ENCODE measurements around the gene APOA4. TPM values are rescaled to one million over a fixed set of nuclear protein-coding genes. Genes with fewer than 3 reads are reported as not detected.

The APOA4 gene
- total RNA-seq, 2 donors from 2014 or later = not detected

DNA sequence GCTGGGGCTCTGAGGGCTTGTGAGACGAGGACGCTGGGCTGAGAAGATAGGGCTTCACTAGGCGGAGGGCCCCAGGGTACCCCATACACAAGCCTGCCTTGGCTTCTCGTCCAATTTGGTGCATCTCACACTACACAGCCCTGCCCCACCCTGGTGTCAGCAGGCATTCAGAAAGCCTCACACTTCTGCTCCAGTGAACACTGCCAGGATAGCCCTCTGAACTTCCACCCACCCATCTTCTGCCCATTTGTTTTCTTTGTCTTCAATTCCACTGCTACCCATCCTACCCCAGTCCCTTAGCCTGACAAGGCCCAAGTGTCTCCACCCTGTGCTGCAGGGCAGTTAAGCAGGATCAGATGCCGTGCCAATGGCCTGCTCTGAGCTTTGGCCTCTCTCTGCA is 48.4 kb downstream of the APOA4 start:
- H3K9me3 ChIP-seq = no peaks in the 10 kb centered on the region
- H3K4me3 ChIP-seq = no peak overlapping the region
- peaks cover 9% of the 10 kb centered on the region for H3K4me1 ChIP-seq
- no peak overlapping the region for H3K27ac ChIP-seq
- peaks cover 12% of the 10 kb centered on the region for H3K36me3 ChIP-seq
- no peaks in the 10 kb centered on the region for H3K27me3 ChIP-seq
- H3K9ac ChIP-seq (ENCODE audit: low read depth in 2 of 2, low read length in 2 of 2) = no peak overlapping the region
- intact Hi-C loops (cut with DNase I) = no loop called here
- TF ChIP-seq, protein P1, sequence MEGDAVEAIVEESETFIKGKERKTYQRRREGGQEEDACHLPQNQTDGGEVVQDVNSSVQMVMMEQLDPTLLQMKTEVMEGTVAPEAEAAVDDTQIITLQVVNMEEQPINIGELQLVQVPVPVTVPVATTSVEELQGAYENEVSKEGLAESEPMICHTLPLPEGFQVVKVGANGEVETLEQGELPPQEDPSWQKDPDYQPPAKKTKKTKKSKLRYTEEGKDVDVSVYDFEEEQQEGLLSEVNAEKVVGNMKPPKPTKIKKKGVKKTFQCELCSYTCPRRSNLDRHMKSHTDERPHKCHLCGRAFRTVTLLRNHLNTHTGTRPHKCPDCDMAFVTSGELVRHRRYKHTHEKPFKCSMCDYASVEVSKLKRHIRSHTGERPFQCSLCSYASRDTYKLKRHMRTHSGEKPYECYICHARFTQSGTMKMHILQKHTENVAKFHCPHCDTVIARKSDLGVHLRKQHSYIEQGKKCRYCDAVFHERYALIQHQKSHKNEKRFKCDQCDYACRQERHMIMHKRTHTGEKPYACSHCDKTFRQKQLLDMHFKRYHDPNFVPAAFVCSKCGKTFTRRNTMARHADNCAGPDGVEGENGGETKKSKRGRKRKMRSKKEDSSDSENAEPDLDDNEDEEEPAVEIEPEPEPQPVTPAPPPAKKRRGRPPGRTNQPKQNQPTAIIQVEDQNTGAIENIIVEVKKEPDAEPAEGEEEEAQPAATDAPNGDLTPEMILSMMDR (IDR thresholded peaks at IDR 0.05) = no peak
- DNase-seq = no peak

DNA sequence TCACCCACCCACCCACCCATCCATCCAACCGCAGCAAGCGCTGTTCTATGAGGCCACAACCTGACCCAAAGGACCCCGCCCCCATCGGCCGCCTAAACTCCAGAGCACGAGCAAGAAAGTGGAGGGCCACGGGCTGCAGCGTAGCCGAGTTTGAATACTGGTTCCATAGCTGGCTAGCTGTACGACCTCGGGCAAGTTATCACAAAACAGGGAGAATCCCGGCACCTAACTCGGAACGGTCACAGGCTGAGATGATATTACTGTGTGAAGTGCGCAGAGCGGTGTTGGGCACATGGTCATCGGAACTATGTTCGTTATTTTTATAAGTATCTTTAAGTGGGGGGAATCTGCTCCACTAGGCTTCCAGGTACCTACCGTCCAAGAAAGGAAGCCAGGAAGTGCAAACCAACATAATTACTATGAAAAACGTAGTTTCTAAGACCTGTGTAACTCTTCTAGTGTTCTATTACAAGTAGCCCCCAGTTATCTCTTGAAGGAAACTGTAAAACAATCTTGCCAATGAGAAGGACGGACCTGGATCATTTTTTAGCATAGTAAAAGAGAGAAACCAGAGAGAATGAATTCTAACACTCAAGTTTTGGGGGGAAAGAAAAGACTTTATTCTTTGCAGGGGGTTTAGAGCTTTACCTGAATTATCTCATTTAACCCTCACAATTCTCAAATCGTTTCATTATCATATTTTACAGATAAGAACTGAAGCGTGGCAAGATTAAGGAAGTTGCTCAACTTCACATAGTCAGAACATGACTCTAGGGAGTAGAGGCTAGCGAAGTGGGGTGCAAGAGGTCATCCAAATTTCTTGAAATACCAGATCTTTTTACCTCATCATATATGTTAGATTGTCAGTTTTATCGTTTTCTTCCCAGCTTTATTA is 49.7 kb downstream of the APOA4 start:
- H3K27ac ChIP-seq = peak overlapping the region; percentile 80
- TF ChIP-seq, protein P1 (IDR thresholded peaks at IDR 0.05) = no peak
- no peak for DNase-seq
- no peaks in the 10 kb centered on the region for H3K9me3 ChIP-seq
- intact Hi-C loops (cut with DNase I) = no loop called here
- H3K4me1 ChIP-seq = peaks cover 9% of the 10 kb centered on the region
- H3K4me3 ChIP-seq = peak overlapping the region; percentile 68
- H3K27me3 ChIP-seq = no peaks in the 10 kb centered on the region
- H3K9ac ChIP-seq (ENCODE audit: low read depth in 2 of 2, low read length in 2 of 2) = peak overlapping the region; percentile 78 to 93
- H3K36me3 ChIP-seq = peaks cover under 1% of the 10 kb centered on the region

DNA sequence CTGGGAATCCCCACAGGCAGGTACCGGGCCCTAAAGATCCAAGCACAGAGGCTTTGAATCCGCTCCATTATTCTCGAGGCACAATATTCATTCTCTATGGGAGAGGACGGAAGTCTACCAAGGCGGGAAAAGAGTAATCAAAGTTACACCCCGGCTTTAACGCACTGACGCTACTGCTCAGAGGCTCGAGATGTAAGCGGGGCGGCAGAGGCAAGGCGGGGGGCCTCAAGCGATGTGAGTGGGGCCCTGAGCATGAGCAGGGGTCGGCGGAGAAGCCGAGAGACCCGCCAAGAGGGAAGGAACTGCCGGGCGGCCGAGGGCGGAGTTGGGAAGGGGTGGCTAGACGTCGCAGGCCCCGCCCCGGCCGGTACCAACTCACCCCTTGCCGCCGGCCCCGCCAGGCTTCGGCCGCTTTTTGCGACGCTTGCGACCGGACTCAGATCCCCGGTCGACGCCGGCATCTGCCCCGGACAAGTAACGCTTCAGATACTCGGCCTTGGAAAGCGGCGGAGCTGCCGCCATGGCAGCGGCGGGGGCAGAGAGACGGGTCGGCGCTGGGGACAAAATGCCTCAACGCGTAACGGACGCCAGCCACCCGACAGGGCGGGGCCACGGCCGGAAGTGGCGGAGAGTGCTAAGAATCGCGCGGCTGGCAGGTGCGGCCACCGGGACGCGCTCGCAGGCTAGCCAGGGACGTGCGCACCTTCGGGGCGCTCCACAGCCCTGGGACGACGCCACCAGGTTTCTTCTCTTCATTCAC is 50.5 kb downstream of the APOA4 start, which contains the start of gene BUD13:
Gene BUD13 (minus strand): TSS at position 545 of the 760 bp plus-strand sequence. CDS start 23 bp downstream, at position 522.
- peak within 1 kb of the TSS; percentile 93 for H3K9ac ChIP-seq (ENCODE audit: low read depth in 2 of 2, low read length in 2 of 2)
- H3K36me3 ChIP-seq = no peaks in the 10 kb centered on the region
- TF ChIP-seq, protein P1 (IDR thresholded peaks at IDR 0.05) = no peak
- no peaks in the 10 kb centered on the region for H3K27me3 ChIP-seq
- intact Hi-C loops (cut with DNase I) = no loop called here
- peaks cover 9% of the 10 kb centered on the region for H3K4me1 ChIP-seq
- peak; percentile 94 for DNase-seq
- H3K27ac ChIP-seq = peak within 1 kb of the TSS; percentile 80
- peak within 1 kb of the TSS; percentile 68 for H3K4me3 ChIP-seq
- no peaks in the 10 kb centered on the region for H3K9me3 ChIP-seq

DNA sequence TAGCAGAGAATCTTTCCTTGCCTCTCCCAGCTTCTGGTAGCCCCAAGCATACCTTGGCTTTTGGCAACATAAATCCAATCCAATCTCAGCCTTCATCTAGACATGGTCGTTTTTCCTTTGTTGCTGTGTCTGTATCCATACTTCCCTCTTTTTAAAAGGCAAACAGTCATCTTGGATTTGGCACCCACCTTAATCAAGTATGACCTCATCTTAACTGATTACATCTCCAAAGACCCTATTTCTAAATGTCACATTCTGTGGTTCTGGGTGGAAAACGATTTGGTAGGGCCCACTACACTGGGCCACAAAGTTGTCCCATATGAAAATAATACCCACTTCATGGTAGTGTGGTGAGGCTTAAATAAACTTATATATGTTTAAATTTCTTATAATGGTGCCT is 51.2 kb downstream of the APOA4 start:
- H3K9me3 ChIP-seq = no peaks in the 10 kb centered on the region
- peak overlapping the region; percentile 80 for H3K27ac ChIP-seq
- intact Hi-C loops (cut with DNase I) = no loop called here
- peak overlapping the region; percentile 93 for H3K9ac ChIP-seq (ENCODE audit: low read depth in 2 of 2, low read length in 2 of 2)
- DNase-seq = no peak
- no peaks in the 10 kb centered on the region for H3K27me3 ChIP-seq
- TF ChIP-seq, protein P1 (IDR thresholded peaks at IDR 0.05) = no peak
- peaks cover 9% of the 10 kb centered on the region for H3K4me1 ChIP-seq
- no peaks in the 10 kb centered on the region for H3K36me3 ChIP-seq
- peak overlapping the region; percentile 68 for H3K4me3 ChIP-seq

Other genes with a start within 250 kb of the APOA4 start
- 10 to 100 TPM; 17.9 to 19.1 TPM for gene BUD13, start 50.3 kb downstream of the APOA4 start, total RNA-seq
- gene ZPR1, start 35.3 kb downstream of the APOA4 start, total RNA-seq = 10 to 100 TPM; 31.1 to 40.7 TPM
- under 1 TPM in 1 of 2 donors, not detected in 1; 0.20 TPM for gene APOA5, start 31.4 kb downstream of the APOA4 start, total RNA-seq
- 1 to 10 TPM in 1 of 2 donors, not detected in 1; 5.7 TPM for gene APOC3, start 6.6 kb upstream of the APOA4 start, total RNA-seq
- 1 to 10 TPM in 1 of 2 donors, under 1 TPM in 1; 0.53 to 6.6 TPM for gene APOA1, start 14.3 kb upstream of the APOA4 start, total RNA-seq

Measured in colonic mucosa (tissue), 4 donors.